Cardiac septum (tissue), 1 donor: ENCODE results near the gene RAB3A. TPM values are rescaled to one million over a fixed set of nuclear protein-coding genes. Genes with fewer than 3 reads are reported as not detected.
A peak's percentile ranks its signal among the peaks of the same experiment; 100 is the strongest.
"Not testable (repeated sequence)": the region's sequence is repeated elsewhere in the genome, so short reads cannot be mapped to it uniquely, and the experiment has no call there.

Experiments used
- DNase-seq: peaks from one replicate; pipeline ENCODE4 v3.0.0-alpha.2; 2020; ENCODE audit warnings: low spot score
- intact Hi-C: fragments of 100-400 bp; cut with DNase I; formaldehyde crosslinking; loops from one replicate; pipeline ENCODE4 v1.14.0; 2022
- total RNA-seq: library from RNA; stranded (reverse); fragmentation: NEBNext Ultra II Directional; extraction: Animal tissue kit (Norgen Biotek cat#: 25700); gene quantifications from one replicate; pipeline ENCODE4 v1.2.1, GENCODE V29; 2021
- donor health status: DM: no; HTN: no; CAD: no.

The RAB3A gene
- total RNA-seq, 1 donor from 2014 or later = 21.7 TPM

DNA sequence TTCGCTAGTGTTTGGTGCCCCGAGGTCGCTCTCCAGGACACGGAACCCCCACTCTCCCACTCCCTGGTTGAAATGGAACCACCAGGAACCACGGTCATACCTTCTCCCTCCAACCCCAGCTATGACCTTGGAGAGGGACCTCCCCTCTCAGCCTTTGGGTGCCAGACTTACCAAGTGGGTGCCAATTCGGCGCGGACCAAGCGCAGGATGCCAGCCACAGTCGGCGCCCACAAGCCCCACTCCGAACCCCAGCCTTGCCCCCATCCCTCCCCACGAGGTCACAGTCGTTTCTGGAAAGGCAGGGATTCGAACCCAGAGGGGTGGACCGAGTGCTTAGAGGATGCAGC, 21.5 kb upstream of the RAB3A start:
- DNase-seq = no peak
- intact Hi-C loops = no loop called here

DNA sequence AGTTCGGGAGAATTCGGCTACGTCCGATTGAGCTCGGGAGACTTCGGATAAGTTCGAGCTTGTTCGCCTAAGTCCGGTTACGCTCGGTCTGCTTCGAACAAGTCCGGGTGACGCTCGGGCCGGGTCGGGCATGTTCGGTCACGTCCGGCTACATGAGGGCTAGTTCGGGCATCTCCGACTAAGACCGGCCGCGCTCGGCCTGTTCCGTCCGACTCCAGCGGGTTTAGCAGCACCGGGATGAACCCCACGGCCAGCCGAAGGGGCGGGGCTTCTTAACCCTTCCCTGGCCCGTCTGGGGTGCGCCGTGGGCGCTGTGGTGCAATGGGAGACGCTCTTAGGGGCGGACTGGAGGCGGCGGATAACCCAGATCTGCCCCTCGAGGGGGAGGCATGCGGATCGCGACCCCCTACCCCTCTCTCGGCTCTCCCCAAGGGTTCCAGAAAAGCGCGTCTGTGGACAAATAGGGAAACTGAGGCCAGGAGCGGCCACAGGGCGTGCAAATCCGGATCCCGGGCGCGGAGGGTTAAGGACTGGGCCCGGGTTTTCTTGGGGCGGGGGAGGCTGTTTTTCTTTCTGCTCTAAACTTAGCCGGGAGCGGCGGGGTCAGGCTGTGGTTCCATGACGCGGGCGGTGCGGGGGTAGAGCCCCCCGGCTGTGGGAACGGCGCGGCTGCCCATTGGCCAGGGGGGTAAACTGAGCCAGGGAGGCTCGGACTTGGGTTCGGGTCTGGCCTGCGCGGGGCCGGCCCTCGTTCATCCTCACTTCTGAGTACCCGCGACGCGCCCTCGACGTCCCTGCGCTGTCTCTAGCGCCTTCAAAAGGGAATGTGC, 20.9 kb upstream of the RAB3A start:
- intact Hi-C loops = no loop called here
- DNase-seq = peak; percentile 96

DNA sequence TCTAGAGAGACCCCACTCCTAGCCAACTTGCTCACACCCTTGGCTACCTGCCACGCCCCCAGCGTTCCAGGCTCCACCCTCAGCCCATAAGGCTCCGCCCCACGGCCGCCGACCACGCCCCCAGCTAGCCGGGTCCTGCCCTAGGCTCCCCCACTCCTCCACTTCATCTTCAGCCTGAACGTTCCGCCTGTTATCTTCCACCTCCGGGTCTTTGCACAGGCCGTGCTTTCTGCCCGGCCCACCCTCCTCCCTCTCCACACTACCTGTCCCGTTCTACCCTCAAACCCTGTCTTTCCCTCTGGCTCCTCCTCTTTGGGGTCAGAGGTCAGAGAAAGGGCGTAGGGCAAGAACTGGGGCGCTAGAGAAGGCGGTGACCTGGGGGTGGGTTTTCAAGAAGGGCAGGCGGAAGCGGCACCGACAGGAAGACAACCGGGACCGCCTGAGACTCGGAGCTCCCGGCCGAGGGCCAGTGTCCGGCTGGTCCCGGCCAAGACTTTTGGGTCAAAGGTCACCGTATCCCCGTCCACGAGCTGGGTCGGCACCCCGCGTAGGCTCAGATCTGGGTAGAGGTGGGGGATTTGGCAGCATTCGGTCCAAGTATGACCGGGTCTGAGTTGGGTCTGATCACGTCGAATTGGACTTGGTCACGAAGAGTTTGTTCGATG, 20.1 kb upstream of the RAB3A start:
- intact Hi-C loops = no loop called here
- DNase-seq = no peak

DNA sequence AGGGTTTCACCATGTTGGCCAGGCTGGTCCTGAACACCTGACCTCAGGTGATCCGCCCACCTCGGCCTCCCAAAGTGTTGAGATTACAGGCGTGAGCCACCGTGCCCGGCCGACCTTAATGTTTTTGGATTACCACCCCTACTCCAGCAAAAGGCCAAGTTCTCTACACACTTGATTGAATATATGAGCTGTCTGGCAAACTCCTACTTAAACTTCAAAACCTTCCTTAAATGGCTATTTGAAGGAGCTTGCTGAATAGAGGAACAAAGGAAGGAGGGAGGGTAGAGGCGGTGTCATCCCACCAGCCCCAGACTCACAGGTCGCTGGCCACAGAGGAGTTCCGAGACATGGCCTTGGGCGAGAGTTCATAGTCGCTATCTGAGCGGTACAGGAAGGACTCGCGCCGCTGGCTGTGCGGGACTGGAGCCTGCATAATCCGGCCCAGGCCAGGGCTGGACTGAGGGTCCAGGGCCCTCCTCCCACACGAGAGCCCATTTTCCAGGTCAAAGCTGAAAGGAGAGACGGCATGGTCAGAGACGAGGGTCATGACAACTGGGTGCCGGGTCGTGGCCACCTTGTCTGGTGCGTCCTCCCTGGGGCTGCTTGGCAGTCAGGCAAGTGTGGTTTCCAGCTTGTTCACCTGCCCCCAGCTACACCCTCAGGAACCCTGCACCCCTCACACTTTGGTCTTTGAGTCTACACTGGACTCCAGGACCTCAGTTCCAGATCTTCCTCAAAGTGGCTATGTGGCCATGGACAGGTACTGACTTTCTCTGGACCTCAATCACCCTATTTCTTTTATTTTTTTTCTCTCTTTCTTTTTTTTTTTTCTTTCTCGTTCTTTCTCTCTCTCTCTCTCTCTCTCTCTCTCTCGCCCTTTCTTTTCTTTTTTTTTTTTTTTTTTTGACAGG, 18.2 kb upstream of the RAB3A start:
- intact Hi-C loops = no loop called here

DNA sequence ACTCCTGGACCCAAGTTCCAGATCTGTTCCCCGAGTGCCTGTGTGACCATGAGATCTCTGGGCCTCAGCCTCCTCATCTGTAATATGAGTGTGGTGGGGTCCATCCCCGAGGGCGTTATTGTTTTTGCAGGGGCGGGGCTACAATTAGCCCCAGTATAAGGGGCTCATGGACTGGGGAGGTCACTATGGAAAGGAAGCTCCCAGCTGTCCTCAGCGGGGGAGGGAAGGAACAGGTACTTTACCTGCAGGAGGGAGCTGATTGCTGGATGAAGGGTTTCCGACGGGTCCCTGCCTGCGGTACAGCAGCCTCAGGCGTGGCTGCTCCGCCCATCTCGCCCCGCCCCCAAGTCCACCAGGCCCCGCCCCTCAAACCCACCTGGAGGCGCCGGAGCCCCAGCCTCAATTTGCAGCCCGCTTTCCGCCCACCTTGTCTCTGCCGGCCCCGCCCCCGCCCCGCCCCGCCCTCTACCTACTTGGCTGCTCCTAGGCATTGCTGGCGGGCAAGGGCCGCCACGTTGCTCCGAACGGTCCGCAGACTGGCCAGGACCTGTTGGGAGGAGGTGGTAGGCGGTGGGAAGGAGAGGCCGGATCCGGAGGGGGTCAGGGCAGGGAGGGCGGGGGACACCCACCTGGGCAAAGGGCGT, 16.9 kb upstream of the RAB3A start:
- no peak for DNase-seq
- intact Hi-C loops = no loop called here

More for the DNA sequence above, 18.2 kb upstream of the RAB3A start:
- DNase-seq = no peak

DNA sequence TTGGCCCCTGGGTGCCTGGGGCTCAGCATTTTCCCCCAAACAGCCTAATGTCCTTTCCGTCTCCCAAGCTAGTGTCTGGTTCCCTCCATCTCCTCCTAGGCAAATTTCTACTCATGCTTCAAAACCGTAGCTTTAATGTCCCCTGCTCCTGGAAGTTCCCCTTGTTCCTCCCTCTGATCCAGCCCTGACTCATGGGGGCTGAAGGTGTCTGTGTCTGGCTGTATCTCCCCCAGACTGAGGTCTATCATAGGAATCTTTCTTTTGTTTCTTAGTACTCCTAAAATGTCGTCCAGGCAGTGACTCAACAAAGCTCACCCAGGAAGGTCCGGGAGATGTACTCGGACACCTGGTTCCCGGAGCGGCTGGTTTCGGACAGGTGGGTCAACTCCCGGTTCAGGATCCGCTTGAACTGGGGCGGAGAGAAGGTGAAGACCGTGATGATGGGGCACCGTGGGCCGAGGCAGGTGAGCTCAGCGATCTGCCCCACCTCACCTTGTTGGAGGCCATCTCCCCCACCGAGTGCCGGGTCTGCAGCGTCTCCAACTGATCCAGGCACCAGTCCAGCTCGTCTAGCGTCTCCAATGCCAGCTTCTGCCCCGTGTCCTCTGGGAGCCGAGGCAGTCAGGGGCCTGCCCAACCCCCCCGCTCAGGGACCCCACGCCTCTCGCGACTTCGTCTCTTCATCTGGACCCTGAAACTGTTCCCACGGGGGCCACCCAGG, 16.2 kb upstream of the RAB3A start:
- intact Hi-C loops = no loop called here
- no peak for DNase-seq

DNA sequence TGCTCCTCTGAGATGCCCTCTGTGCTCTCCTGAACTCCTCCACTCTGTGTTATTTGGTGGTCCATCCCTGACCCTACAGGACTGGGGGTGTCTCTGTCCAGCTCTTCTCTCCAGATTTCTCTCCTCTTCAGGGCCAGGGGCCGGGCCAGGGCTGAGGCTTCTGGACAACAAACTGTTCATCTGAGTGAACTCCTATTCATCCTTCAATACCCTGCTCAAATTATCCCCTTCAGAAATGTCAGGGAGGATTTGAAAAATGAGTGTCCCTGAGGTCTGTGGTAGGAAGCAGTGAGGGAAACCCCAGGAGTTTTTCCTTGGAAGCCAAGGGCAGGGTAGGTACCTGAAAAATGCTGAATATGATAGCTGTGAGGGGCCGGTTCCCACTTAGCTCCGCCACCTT, 14.8 kb upstream of the RAB3A start:
- DNase-seq = no peak
- intact Hi-C loops = no loop called here

DNA sequence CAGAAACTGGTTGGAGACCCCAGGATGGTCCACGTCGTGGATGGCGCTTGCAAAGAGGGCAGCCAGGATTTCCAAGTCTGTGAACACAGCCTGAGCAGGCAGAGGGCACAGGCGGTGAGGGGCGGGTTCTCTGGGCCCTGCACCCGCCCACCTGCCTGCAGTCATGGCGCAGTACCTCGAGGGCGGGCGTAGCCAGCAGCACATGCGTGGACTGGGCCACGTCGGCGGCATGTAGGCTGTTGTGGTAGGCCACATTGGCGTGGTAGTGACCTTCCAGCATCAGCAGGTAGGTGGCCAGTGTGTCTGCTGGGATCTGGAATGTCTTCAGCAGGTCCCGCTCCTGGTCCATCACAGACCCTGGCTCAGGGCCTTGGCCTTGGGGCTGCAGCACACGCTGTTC, 14.3 kb upstream of the RAB3A start:
- no peak for DNase-seq
- intact Hi-C loops = no loop called here

DNA sequence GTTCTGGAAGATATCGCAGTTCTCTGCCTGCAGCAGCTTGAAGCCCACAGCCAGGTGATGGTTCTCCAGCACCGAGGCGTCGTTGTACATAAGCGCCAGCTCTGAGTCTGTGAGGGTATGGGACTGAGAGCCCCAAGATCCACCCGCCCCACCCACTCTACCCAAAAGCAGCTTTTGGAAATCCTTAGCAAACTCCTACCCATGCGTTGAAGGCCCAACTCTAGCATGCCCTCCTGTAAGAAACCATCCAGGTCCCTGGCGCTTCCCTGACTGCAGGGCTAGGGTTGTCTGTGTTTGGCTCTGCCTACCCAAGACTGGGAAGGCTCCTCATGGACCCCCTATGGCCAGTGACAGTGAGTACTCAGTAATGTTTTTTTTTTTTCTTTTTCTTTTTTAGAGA, 12.9 kb upstream of the RAB3A start:
- no peak for DNase-seq
- intact Hi-C loops = no loop called here

DNA sequence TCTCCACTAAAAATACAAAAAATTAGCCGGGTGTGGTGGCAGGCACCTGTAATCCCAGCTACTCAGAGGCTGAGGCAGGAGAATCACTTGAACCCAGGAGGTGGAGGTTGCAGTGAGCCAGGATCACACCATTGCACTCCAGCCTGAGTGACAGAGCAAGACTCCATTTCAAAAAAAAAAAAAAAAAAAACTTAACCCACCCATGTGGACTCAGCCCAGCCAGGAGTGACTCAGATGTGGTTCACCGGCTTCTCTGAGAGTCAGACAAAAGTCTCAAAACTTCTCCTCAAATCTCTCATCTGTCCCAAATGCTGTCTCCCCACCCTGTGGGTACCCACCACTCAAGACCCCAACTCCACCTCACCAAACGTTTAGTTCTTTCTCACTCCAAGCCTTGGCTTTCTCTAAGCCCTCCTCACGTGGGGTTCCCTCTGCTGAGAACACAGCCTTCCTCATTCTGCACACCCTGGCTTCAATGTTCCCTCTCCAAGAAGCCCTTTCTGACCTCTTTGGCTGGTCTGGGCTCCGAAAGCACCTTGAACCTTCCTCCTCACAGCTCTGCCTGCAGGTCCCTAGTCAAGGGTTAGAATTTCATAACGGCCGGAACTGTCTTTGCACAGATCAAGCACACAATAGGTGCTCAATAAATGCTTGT, 11.1 kb upstream of the RAB3A start:
- intact Hi-C loops = no loop called here
- DNase-seq = no peak

DNA sequence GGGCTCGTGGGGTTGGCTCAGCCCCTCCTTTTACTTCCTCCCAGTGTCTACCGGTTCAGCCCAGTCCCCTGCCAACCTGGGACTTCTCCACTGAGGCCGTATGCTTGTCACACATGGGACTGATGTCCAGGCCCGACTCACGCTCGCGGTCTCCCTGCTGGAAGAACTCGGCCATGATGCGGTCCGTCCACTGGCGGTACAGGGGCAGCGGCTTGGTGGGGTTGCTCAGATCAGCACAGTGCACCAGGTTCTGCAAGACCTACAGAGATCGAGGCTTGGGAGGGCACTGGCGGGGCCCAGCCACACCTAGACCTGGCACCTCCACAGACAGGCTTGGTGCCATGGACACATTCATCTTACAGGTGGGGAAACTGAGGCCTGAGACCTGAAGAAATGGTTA, 7.8 kb upstream of the RAB3A start:
- DNase-seq = no peak
- intact Hi-C loops = no loop called here

DNA sequence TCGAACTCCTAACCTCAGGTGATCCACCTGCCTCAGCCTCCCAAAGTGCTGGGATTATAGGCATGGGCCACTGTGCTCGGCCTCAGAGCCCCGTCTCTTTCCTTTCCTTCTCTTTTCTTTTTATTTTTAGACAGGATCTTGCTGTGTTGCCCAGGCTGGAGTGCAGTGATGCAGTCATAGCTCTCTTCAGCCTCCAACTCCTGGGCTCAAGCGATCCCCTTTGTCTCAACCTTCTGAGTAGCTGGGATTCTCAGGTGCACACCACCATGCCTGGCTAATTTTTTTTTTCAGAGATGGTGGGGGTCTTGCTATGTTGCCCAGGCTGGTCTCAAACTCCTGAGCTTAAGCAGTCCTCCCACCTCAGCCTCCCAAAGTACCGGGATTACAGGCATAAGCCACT, 6.1 kb upstream of the RAB3A start:
- intact Hi-C loops = loop anchor here (5.0 to 10.0 kb wide), 2 partner anchors 42 to 205 kb away; partner anchors contain the start of gene SSBP4
- DNase-seq = not testable (repeated sequence)

DNA sequence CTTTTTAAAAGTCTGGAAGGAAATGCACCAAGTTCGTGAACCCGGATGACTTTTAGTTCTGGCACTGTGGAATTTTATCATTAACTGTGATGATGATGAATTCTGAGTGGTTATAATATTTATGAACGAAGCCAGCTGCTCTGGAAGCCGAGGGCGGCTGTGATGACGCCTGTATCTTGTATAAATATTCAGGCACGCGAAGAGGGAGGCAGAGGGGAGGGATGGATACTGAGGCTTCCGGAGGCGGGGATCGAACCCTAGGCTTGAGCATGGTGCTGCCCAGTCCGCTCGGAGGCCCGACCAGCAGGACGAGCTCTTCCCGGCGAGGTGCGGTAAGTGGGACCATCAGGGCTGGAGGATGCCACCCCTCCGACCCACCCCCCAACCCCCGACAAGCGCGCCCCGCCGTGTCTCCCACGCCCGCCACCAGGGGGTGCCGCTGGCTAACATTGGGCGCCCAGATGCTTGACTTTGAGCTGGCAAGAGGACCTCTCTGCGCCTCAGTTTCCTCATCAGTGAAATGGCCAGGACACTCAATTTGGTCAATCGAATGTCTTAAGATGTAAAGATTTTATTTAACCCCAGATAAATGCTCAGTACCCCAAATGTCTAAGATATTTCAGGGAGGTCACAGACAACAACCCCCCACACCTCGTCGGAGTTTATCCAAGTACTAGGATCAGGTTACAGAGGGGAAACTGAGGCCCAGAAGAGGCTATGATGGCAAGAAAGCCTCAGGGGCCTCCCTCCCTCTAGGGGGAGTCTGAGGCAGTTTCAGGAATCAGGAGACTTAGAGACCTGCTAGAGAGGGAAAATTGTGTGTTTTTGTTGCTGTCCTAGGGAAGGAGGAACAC, 4.5 kb upstream of the RAB3A start:
- DNase-seq = peak; percentile 76
- intact Hi-C loops = loop anchor here (5.0 to 10.0 kb wide), 2 partner anchors 44 to 206 kb away; partner anchors contain the start of gene SSBP4

DNA sequence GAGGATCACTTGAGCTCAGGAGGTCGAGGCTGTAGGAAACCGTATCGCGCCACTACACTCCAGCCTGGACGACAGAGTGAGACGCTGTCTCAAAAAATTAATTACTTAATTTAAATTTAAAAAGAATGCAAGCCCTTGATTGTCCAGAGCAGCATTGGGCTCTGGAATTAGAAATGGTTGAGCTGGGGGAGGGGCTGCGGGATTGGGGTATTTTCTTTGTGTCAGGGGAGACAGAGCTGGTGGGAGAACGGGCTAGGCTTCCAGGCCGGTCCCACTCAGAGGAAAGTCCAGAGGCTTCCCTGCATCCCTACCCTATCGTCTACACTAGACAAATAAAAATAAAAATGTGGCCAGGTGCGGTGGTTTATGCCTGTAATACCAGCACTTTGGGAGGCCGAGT, 2.2 kb upstream of the RAB3A start:
- no peak for DNase-seq
- intact Hi-C loops = loop anchor here (5.0 to 10.0 kb wide), 2 partner anchors 46 to 209 kb away; partner anchors contain the start of gene SSBP4

DNA sequence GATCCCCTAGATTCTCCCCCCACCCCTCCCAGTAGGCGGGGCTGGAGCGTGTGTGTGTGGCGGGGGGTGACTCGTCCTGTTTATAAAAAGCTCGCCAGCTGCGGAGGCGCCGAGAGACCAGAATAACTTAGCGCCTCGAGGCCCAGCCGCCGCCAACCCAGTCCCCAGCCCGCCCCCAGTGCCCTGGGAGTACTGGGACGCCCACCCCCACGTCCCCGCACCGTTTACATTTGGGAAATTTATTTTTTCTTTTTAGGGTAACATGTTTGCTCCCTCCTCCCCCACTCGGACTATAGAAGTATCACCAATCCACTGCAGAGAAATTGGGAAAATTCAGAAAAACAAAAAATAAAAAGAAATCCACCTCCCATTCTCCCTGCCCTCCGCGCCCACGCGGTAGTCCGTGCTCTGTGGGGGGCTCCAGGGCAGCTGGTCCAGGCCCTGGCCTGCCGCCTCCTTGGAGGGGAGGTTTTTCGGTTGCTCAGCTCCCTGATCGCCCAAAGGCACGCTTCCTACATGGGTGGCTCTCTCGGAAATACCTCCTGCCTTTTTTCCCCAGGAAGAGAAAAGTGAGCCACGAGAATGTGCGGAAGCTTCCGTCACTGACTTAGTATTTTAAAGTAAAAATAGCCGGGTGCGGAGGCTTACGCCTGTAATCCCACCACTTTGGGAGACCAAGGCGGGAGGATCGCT, 1.5 kb upstream of the RAB3A start:
- intact Hi-C loops = loop anchor here (2.0 to 10.0 kb wide), 3 partner anchors 47 to 209 kb away; partner anchors contain the start of gene SSBP4
- DNase-seq = peak; percentile 94

DNA sequence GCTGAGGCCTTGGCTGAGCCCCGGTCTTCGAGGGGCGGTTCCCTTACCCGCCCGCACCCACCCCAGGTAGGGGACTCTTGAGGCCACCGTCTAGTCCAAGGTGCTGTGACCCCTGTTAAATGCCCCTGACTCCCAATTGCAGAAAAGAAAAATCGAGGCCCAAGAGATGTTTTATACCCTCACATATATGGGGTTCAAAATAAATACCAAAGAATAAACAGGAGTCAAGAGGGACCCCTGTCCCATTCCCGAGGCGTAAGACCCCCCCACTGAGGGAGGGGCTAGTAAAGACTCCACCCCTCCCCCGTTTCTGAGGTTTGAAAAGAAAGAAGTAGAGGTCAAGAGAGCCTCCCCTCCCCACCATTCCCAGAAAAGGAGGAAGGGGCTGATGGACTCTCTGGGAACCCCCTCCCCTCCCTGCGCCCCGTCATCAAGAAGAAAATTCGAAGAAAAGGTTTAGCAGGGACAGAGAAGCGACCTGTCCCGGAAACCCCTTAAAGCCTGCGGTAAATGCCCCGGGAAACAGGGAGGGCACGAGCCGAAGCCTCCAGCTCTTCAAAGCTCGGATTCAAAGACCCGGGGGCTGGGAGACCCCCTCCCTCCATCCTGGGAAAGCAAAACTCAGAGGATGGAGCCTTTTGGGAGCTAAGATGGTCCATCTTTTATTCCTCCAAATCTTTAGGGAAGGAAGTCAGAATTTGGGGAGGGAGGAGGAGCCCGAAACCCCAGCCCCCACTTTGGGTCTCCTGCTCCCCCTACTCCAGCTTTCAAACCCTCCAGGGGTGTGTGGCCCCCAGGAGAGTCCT, 755 bp upstream of the RAB3A start:
- intact Hi-C loops = loop anchor here (2.0 to 10.0 kb wide), 4 partner anchors 48 to 210 kb away; partner anchors contain the start of genes LSM4 and SSBP4
- no peak for DNase-seq
